Left lung (tissue), 10 donors: ENCODE measurements around the gene INPP5E. TPM values are rescaled to one million over a fixed set of nuclear protein-coding genes. Genes with fewer than 3 reads are reported as not detected.
"Not testable (repeated sequence)": the region's sequence is repeated elsewhere in the genome, so short reads cannot be mapped to it uniquely, and the experiment has no call there.

ENCODE experiments used
- ATAC-seq: fragments of 200-7000 bp; cut with Tn5 transposase; one replicate; pipeline ENCODE4 v1.9.1; 2020; ENCODE audit warnings: moderate library complexity
- DNase-seq, 4 donors: peaks; one replicate each; pipeline ENCODE4 v3.0.0-alpha.2; 2013 to 2020
- H3K27ac ChIP-seq, 2 donors: fragments of 200-600 bp; sonication (generic) in 1 of 2; one replicate each; pipeline versions ENCODE4 v1.5.0 to v1.8.0; 2020 to 2021
- H3K27me3 ChIP-seq, 2 donors: fragments of 200-600 bp; sonication (generic) in 1 of 2; one replicate each; pipeline versions ENCODE4 v1.5.0 to v1.8.0; 2020 to 2021
- H3K36me3 ChIP-seq, 2 donors: fragments of 200-600 bp; sonication (generic) in 1 of 2; one replicate each; pipeline versions ENCODE4 v1.5.0 to v1.8.0; 2020 to 2021
- H3K4me1 ChIP-seq, 2 donors: fragments of 200-600 bp; one replicate each; pipeline ENCODE4 v1.8.0; 2021
- H3K4me3 ChIP-seq, 2 donors: fragments of 200-600 bp; sonication (generic) in 1 of 2; one replicate each; pipeline versions ENCODE4 v1.5.0 to v1.8.0; 2020 to 2021; ENCODE audit warnings: mild to moderate bottlenecking in 1 of 2
- H3K9me3 ChIP-seq, 2 donors: fragments of 200-600 bp; sonication (generic) in 1 of 2; one replicate each; pipeline versions ENCODE4 v1.5.0 to v1.8.0; 2020 to 2021
- CTCF ChIP-seq, 2 donors: fragments of 200-600 bp; sonication (generic) in 1 of 2; IDR thresholded peaks; one replicate each; pipeline versions ENCODE4 v1.5.0 to v1.8.0; 2021; ENCODE audit warnings: antibody characterized with exemption in 2 of 2
- intact Hi-C, 2 donors: fragments of 100-400 bp; cut with DNase I; formaldehyde crosslinking; loops; one replicate each; pipeline versions ENCODE4 v1.11.2 to v1.14.2; 2022
- polyA plus RNA-seq, 6 donors: library from polyadenylated mRNA; unstranded; fragments of 120-200 nt; gene quantifications; one replicate each; pipeline ENCODE4 v1.2.1, GENCODE V29; 2013; ENCODE audit not compliant: insufficient read length in 6 of 6
- total RNA-seq, 2 donors: library from RNA; stranded (reverse); fragmentation: NEBNext Ultra II Directional; extraction: Animal tissue kit (Norgen Biotek cat#: 25700); gene quantifications; one replicate each; pipeline ENCODE4 v1.2.1, GENCODE V29; 2021
- donor health status: DM: no; HTN: yes; CAD: no.
- donor health status: DM: no; HTN: no; CAD: no.

INPP5E gene
- total and polyA plus RNA-seq, 8 donors: 11.4 to 19.8 (median 13.1) TPM

GRCh38 chr9:136429683-136430491 is 9.8 kb downstream of the INPP5E start:
- Histone ChIP-seq H3K27me3 (no peaks in the 10 kb centered on the region), H3K9me3 (no peaks in the 10 kb centered on the region), H3K4me1 (no peaks in the 10 kb centered on the region), H3K27ac (no peak overlapping the region), H3K4me3 (no peak overlapping the region), H3K36me3 (peaks cover 0 to 66% of the 10 kb centered on the region in 2 donors)
- DNase-seq (no peak), ATAC-seq (no peak)
- no peak for TF ChIP-seq CTCF (IDR thresholded peaks at IDR 0.05)
- intact Hi-C loops: no loop called here

DNA sequence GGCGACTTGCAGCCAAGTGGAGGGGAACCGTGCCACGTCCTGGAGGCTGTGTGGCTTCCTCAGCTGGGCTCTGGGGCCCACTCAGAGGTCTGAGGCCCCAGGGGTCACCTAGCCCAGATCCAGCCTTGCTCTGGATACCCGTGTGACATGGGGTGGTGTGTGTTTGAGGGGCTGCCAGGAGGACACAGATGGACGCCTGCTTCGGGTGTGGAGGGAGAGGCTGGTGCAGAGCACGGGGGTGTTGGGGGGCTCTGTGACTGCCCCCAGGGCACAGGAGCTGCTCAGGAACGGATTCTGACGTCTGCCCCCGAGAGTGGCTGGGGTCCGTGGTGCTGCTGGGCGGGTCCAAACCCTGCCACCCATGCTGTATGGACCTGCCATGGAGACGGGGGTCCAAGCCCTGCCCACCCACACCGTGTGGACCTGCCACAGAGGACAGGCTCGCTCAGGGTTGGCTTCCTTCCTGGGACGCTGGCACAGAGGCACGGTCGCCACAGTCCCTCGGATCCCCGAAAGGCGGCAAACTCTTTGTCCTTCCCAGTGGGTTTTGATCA is 10.5 kb downstream of the INPP5E start:
- TF ChIP-seq CTCF (IDR thresholded peaks at IDR 0.05): no peak
- no peak for ATAC-seq
- Histone ChIP-seq H3K4me1 (no peaks in the 10 kb centered on the region), H3K27me3 (no peaks in the 10 kb centered on the region), H3K9me3 (no peaks in the 10 kb centered on the region), H3K36me3 (peaks cover 0 to 73% of the 10 kb centered on the region in 2 donors), H3K4me3 (no peak overlapping the region), H3K27ac (no peak overlapping the region)
- intact Hi-C loops: no loop called here
- DNase-seq: no peak

GRCh38 chr9:136426787-136427186 is 12.9 kb downstream of the INPP5E start:
- intact Hi-C loops: no loop called here
- Histone ChIP-seq H3K27me3 (no peaks in the 10 kb centered on the region), H3K27ac (no peak overlapping the region), H3K9me3 (no peaks in the 10 kb centered on the region), H3K4me1 (no peaks in the 10 kb centered on the region), H3K36me3 (peaks cover 4 to 76% of the 10 kb centered on the region in 2 donors), H3K4me3 (no peak overlapping the region)
- DNase-seq: peak in 1 of 4 donors; percentile 69
- no peak for TF ChIP-seq CTCF (IDR thresholded peaks at IDR 0.05)
- no peak for ATAC-seq

- H3K27ac ChIP-seq, intact Hi-C loops, DNase-seq, H3K9me3 ChIP-seq, H3K27me3 ChIP-seq, H3K4me3 ChIP-seq, H3K4me1 ChIP-seq: not testable (repeated sequence)
- peak; percentile 70 for ATAC-seq
- peaks cover 4 to 83% of the 10 kb centered on the region in 2 donors for H3K36me3 ChIP-seq
Measured at GRCh38 chr9:136425367-136425766, 14.3 kb downstream of the INPP5E start.

- ATAC-seq (no peak), DNase-seq (peak in 1 of 4 donors; percentile 67)
- H3K36me3 ChIP-seq: peaks cover 4 to 83% of the 10 kb centered on the region in 2 donors
- intact Hi-C loops: no loop called here
- H3K27ac ChIP-seq: no peak overlapping the region
- H3K27me3 ChIP-seq: no peaks in the 10 kb centered on the region
- no peak for TF ChIP-seq CTCF (IDR thresholded peaks at IDR 0.05)
- H3K9me3 ChIP-seq: no peaks in the 10 kb centered on the region
- no peaks in the 10 kb centered on the region for H3K4me1 ChIP-seq
- H3K4me3 ChIP-seq: no peak overlapping the region
Measured at GRCh38 chr9:136424750-136425362, 14.8 kb downstream of the INPP5E start.
